ENCODE data around the gene RTN4RL1.
A peak's percentile ranks its signal among the peaks of the same experiment; 100 is the strongest.

RTN4RL1 gene

GRCh38 chr17:2025622-2026309, 632 bp upstream of the RTN4RL1 start (continued):
- no peak for TF ChIP-seq ZBTB49 (tag by site-specific recombination; IDR thresholded peaks at IDR 0.05; ENCODE audit: low read depth)
- TF ChIP-seq ZFP3 (tag by site-specific recombination; IDR thresholded peaks at IDR 0.05; ENCODE audit: low read depth) = no peak
- no peak for TF ChIP-seq ZSCAN18 (tag by site-specific recombination; IDR thresholded peaks at IDR 0.05)
- TF ChIP-seq ZFHX2 (tag by site-specific recombination; conservative IDR thresholded peaks at IDR 0.05) = no peak
- no peak for TF ChIP-seq ZNF148 (tag by site-specific recombination; IDR thresholded peaks at IDR 0.05; ENCODE audit: borderline replicate concordance)
- TF ChIP-seq PRDM6 (tag by site-specific recombination; IDR thresholded peaks at IDR 0.05) = no peak
- TF ChIP-seq ZNF76 (tag by site-specific recombination; IDR thresholded peaks at IDR 0.05; ENCODE audit: borderline replicate concordance, low read depth) = no peak
- no peak for TF ChIP-seq ZNF555 (tag by site-specific recombination; conservative IDR thresholded peaks at IDR 0.05)
- no peak for TF ChIP-seq ZNF548 (tag by site-specific recombination; IDR thresholded peaks at IDR 0.05)
- TF ChIP-seq ZNF175 (tag by site-specific recombination; IDR thresholded peaks at IDR 0.05) = no peak
- no peak for TF ChIP-seq ZNF596 (tag by site-specific recombination; IDR thresholded peaks at IDR 0.05)
- TF ChIP-seq ZNF837 (tag by site-specific recombination; IDR thresholded peaks at IDR 0.05) = no peak
- no peak for TF ChIP-seq ZNF707 (tag by site-specific recombination; IDR thresholded peaks at IDR 0.05)
- no peak for TF ChIP-seq ZNF404 (tag by site-specific recombination; IDR thresholded peaks at IDR 0.05)
- no peak for TF ChIP-seq ZNF488 (tag by site-specific recombination; IDR thresholded peaks at IDR 0.05)
- no peak for TF ChIP-seq KLF16 (tag by site-specific recombination; IDR thresholded peaks at IDR 0.05)
- no peak for TF ChIP-seq ZNF157 (tag by site-specific recombination; IDR thresholded peaks at IDR 0.05)
- no peak for TF ChIP-seq ZNF274 (IDR thresholded peaks at IDR 0.05; ENCODE audit: low read length)
- TF ChIP-seq ZNF274 (tag by site-specific recombination; IDR thresholded peaks at IDR 0.05; ENCODE audit: borderline replicate concordance) = no peak
- TF ChIP-seq ZNF501 (tag by site-specific recombination; IDR thresholded peaks at IDR 0.05) = 0 out of 2 replicates have a peak, but pooled peaks have one; percentile 11
- no peak for TF ChIP-seq ZNF544 (tag by site-specific recombination; IDR thresholded peaks at IDR 0.05)
- TF ChIP-seq ZNF843 (tag by site-specific recombination; IDR thresholded peaks at IDR 0.05) = no peak
- TF ChIP-seq ZNF521 (tag by site-specific recombination; IDR thresholded peaks at IDR 0.05) = no peak
- TF ChIP-seq GLI4 (tag by site-specific recombination; IDR thresholded peaks at IDR 0.05) = no peak
- no peak for TF ChIP-seq ZSCAN5A (tag by site-specific recombination; IDR thresholded peaks at IDR 0.05)
- no peak for TF ChIP-seq MZF1 (tag by site-specific recombination; IDR thresholded peaks at IDR 0.05; ENCODE audit: borderline replicate concordance)
- no peak for TF ChIP-seq ZSCAN30 (tag by site-specific recombination; IDR thresholded peaks at IDR 0.05)
- TF ChIP-seq GLIS1 (tag by site-specific recombination; IDR thresholded peaks at IDR 0.05) = peak; percentile 87
- peak; percentile 25; the same call in 1 of the 2 replicates for TF ChIP-seq PRDM1 (tag by site-specific recombination; IDR thresholded peaks at IDR 0.05)
- TF ChIP-seq ZNF626 (tag by site-specific recombination; IDR thresholded peaks at IDR 0.05) = no peak
- TF ChIP-seq BCL11A (tag by site-specific recombination; IDR thresholded peaks at IDR 0.05; ENCODE audit: low read depth) = no peak

Data from HEK293 (cell line).